ENCODE results near the gene CERS1. TPM values are rescaled to one million over a fixed set of nuclear protein-coding genes. Genes with fewer than 3 reads are reported as not detected.
A peak's percentile ranks its signal among the peaks of the same experiment; 100 is the strongest.

CERS1 gene
- total RNA-seq, 1 donor from 2014 or later = not detected

DNA sequence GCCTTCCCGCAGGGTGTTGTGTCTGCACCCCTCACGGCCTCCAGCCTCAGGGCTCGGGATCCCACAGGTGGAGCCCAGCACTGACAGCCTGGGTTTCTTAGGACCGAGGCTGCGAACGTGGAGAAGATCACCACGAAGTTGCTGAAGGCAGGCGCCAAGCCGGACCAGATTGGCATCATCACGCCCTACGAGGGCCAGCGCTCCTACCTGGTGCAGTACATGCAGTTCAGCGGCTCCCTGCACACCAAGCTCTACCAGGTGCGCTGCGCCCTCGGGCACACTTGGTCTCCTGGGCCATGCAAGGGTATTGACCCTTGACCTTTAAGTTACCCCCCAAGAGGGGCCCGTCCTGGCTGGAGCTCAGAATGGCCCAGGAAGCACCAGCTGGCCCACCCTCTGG is 35.2 kb downstream of the CERS1 start:
- TF ChIP-seq, protein P1, sequence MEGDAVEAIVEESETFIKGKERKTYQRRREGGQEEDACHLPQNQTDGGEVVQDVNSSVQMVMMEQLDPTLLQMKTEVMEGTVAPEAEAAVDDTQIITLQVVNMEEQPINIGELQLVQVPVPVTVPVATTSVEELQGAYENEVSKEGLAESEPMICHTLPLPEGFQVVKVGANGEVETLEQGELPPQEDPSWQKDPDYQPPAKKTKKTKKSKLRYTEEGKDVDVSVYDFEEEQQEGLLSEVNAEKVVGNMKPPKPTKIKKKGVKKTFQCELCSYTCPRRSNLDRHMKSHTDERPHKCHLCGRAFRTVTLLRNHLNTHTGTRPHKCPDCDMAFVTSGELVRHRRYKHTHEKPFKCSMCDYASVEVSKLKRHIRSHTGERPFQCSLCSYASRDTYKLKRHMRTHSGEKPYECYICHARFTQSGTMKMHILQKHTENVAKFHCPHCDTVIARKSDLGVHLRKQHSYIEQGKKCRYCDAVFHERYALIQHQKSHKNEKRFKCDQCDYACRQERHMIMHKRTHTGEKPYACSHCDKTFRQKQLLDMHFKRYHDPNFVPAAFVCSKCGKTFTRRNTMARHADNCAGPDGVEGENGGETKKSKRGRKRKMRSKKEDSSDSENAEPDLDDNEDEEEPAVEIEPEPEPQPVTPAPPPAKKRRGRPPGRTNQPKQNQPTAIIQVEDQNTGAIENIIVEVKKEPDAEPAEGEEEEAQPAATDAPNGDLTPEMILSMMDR (IDR thresholded peaks at IDR 0.05) = no peak
- intact Hi-C loops (cut with DNase I) = no loop called here
- H3K9me3 ChIP-seq = no peaks in the 10 kb centered on the region
- H3K36me3 ChIP-seq = peaks cover 100% of the 10 kb centered on the region
- peaks cover 14% of the 10 kb centered on the region for H3K4me1 ChIP-seq
- no peak overlapping the region for H3K27ac ChIP-seq
- H3K4me3 ChIP-seq = no peak overlapping the region
- no peak for ATAC-seq
- H3K27me3 ChIP-seq = no peaks in the 10 kb centered on the region
- DNase-seq = peak; percentile 63

DNA sequence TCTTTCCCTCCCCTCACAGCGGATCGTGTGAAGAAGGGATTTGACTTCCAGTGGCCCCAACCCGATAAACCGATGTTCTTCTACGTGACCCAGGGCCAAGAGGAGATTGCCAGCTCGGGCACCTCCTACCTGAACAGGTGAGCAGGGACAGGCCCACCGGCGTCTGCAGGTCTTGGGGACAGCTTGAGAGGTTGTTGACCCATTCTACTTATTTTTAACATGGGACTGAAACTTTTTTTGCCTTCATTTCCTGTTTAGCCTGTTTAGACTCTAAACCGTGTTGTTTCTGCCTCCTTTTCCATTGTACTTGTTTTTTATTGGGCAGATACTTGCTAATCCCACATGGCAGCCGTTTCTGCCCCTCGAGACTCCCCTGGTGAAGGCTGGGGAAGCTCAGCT is 35.7 kb downstream of the CERS1 start:
- H3K36me3 ChIP-seq = peaks cover 100% of the 10 kb centered on the region
- ATAC-seq (no peak), DNase-seq (no peak)
- H3K27ac ChIP-seq = no peak overlapping the region
- no peaks in the 10 kb centered on the region for H3K27me3 ChIP-seq
- intact Hi-C loops (cut with DNase I) = no loop called here
- H3K9me3 ChIP-seq = no peaks in the 10 kb centered on the region
- TF ChIP-seq, protein P1 (IDR thresholded peaks at IDR 0.05) = no peak
- H3K4me1 ChIP-seq = peaks cover 14% of the 10 kb centered on the region
- no peak overlapping the region for H3K4me3 ChIP-seq

DNA sequence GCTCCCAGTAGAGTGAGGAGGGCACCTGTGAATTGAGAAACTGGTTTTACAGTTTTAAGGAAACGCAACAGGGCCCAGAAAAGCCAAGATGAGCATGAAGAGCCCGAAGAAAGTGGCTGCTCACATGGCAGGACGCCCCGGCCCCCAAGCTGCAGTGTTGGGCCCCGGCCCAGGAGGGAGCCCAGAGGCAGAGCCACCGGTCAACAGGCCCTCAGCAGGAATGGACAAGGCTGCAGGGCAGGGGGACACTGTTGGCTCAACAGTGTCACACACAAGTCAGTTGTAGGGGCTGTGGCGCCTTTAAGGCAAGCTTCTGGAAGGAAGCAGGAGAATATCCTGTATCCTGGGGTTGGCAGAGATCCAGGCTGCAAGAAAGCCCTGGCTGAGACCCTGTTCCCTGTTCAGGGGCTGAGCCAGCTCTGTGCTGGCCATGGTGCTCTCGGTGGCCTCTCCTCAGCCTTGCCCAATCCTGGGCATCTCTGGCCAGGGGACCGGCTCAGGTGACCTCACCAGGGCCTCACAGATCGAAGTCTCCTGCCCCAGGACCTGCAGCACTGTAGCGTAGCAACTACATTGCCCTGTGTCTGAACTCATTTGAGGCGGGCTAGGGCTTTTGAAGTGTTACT is 36.2 kb downstream of the CERS1 start:
- no peak overlapping the region for H3K4me3 ChIP-seq
- peaks cover 100% of the 10 kb centered on the region for H3K36me3 ChIP-seq
- TF ChIP-seq, protein P1 (IDR thresholded peaks at IDR 0.05) = no peak
- no peaks in the 10 kb centered on the region for H3K27me3 ChIP-seq
- H3K4me1 ChIP-seq = peaks cover 14% of the 10 kb centered on the region
- DNase-seq (no peak), ATAC-seq (peak; percentile 2)
- H3K9me3 ChIP-seq = no peaks in the 10 kb centered on the region
- intact Hi-C loops (cut with DNase I) = loop anchor here (10.0 kb wide), 2 partner anchors 265 to 405 kb away; no protein-coding TSS in a partner anchor
- H3K27ac ChIP-seq = no peak overlapping the region

DNA sequence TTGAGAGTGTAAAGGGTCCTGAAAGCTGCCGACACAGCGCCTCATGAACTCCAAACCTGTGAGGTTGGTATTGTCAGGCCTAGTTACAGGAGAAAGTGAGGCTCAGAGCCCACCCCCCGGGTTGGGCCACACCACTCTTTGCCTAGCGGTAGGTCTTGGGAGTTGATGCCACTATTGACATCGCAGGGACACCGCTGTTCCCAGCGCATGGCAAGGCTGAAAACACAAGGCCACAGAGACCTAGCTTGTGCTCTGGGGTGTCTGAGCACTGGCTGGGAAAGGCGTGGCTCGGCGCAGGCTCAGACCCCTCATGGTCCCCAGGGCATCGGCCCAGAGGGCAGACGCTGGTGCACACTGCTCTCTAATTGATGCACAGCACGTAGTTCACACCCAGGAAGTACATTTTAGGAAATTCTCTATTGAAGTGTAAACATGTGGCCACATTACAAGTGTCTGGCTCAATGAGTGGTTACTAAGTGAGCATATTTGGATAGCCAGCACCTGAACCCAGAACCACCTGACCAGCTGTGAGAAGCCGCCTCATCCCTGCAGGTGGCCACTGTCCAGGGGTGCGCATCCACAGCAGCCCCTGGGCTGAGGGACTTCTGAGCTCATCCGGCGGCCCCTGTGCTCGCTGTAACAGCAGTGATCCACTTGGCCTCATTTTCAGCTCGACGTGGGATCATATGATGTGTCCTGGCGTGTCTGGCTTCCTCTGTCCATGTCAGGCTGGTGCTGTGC is 36.9 kb downstream of the CERS1 start:
- TF ChIP-seq, protein P1 (IDR thresholded peaks at IDR 0.05) = no peak
- Histone ChIP-seq H3K4me3 (no peak overlapping the region), H3K27me3 (no peaks in the 10 kb centered on the region), H3K9me3 (no peaks in the 10 kb centered on the region), H3K4me1 (peaks cover 14% of the 10 kb centered on the region), H3K27ac (no peak overlapping the region), H3K36me3 (peaks cover 100% of the 10 kb centered on the region)
- ATAC-seq = no peak
- no peak for DNase-seq
- intact Hi-C loops (cut with DNase I) = loop anchor here (10.0 kb wide), 2 partner anchors 264 to 404 kb away; no protein-coding TSS in a partner anchor

DNA sequence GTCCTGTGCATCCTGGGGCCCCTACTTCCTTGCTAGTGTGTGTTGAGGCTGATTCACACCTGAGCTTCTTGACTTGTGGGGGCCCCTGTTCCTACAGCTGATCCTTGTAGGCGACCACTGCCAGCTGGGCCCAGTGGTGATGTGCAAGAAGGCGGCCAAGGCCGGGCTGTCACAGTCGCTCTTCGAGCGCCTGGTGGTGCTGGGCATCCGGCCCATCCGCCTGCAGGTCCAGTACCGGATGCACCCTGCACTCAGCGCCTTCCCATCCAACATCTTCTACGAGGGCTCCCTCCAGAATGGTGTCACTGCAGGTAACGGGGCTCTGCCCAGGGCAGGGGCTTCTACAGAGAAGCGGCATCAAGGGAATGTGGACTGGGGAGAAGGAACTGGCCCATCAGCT is 38.7 kb downstream of the CERS1 start:
- Histone ChIP-seq H3K4me1 (peaks cover 14% of the 10 kb centered on the region), H3K27ac (no peak overlapping the region), H3K36me3 (peaks cover 100% of the 10 kb centered on the region), H3K27me3 (no peaks in the 10 kb centered on the region), H3K4me3 (no peak overlapping the region), H3K9me3 (no peaks in the 10 kb centered on the region)
- intact Hi-C loops (cut with DNase I) = loop anchor here (10.0 kb wide), 2 partner anchors 262 to 402 kb away; no protein-coding TSS in a partner anchor
- TF ChIP-seq, protein P1 (IDR thresholded peaks at IDR 0.05) = no peak
- no peak for ATAC-seq
- no peak for DNase-seq

All from upper lobe of right lung (tissue), 1 donor.